K562 (cell line): ENCODE data around the gene VCAN. TPM values are rescaled to one million over a fixed set of nuclear protein-coding genes. Genes with fewer than 3 reads are reported as not detected.

ENCODE experiments used
- ATAC-seq: fragments of 200-7000 bp; cut with Tn5 transposase; 3 replicates; pipeline ENCODE4 v1.9.1; 2020; ENCODE audit warnings: moderate library complexity
- BruUV-seq: library from RNA; stranded (reverse); fragments of 400-500 nt; replicated peaks from 2 replicates; lab custom pipeline; 2021; lab: Mats Ljungman, UMichigan
- CTCF ChIA-PET: fragments of 300-600 bp; formaldehyde crosslinking; extraction: SDS; loops from one replicate; lab custom pipeline; 2021; ENCODE audit warnings: low intra/inter-chr PET ratio; lab: Yijun Ruan, JAX
- POLR2A ChIA-PET: fragments of 300-600, 350-650 bp; sonication (Branson Sonifier 250); formaldehyde crosslinking; extraction: SDS; loops from one replicate; lab custom pipeline; 2021; ENCODE audit warnings: antibody characterized with exemption, inconsistent platforms; lab: Yijun Ruan, JAX
- DNase-seq, 4 experiments: peaks; one replicate each; pipeline versions ENCODE4 v3.0.0 to v3.0.0-alpha.2; 2011 to 2018; ENCODE audit warnings: low spot score in 3 of 4, mixed read lengths in 3 of 4; ENCODE audit errors: extremely low read depth in 1 of 4
- FAIRE-seq: peaks from 2 replicates; lab custom pipeline; 2011; peaks lifted over from hg19 to GRCh38; lab: Jason Lieb, UNC
- H2AFZ ChIP-seq: 2 replicates; pipeline ENCODE4 v1.6.0; 2011; ENCODE audit warnings: low read depth, low read length, control low read depth, inconsistent platforms
- H3K27ac ChIP-seq: fragments of 200-600 bp; 3 replicates; pipeline ENCODE4 v1.8.0; 2011; ENCODE audit warnings: low read depth, mild to moderate bottlenecking, control low read depth, inconsistent platforms, low read length, moderate library complexity, mixed read lengths; ENCODE audit errors: extremely low read depth
- H3K27me3 ChIP-seq, 2 experiments: fragments of 300-600 bp in 1 of 2; 2 replicates in 1 of 2; 3 replicates in 1 of 2; pipeline versions ENCODE4 v1.6.0 to v1.8.0; 2011; ENCODE audit warnings: inconsistent platforms in 2 of 2, low read length in 2 of 2, mild to moderate bottlenecking in 1 of 2, mixed read lengths in 1 of 2, moderate library complexity in 1 of 2; ENCODE audit not compliant: control insufficient read depth in 2 of 2, insufficient read depth in 2 of 2
- H3K36me3 ChIP-seq: fragments of 300-600 bp; 3 replicates; pipeline ENCODE4 v1.8.0; 2011; ENCODE audit warnings: mild to moderate bottlenecking, low read length, inconsistent platforms; ENCODE audit not compliant: control insufficient read depth, insufficient read depth
- H3K4me1 ChIP-seq, 2 experiments: fragments of 200-600 bp in 1 of 2; replicated peaks in 1 of 2; 2 replicates in 1 of 2; 3 replicates in 1 of 2; pipeline versions ENCODE4 v1.5.1 to v1.8.0; 2011; ENCODE audit warnings: inconsistent platforms in 2 of 2, low read length in 2 of 2, mild to moderate bottlenecking in 1 of 2, mixed read lengths in 1 of 2, moderate library complexity in 1 of 2; ENCODE audit not compliant: control insufficient read depth in 2 of 2, insufficient read depth in 2 of 2
- H3K4me2 ChIP-seq: 2 replicates; pipeline ENCODE4 v1.6.1; 2011; ENCODE audit warnings: low read length, control low read depth, inconsistent platforms, mixed read lengths; ENCODE audit not compliant: insufficient read depth
- H3K4me3 ChIP-seq: fragments of 200-600 bp; sonication (generic), shearing (Covaris generic); 2 replicates; pipeline ENCODE4 v1.5.1; 2016; ENCODE audit warnings: control low read depth, inconsistent platforms
- H3K79me2 ChIP-seq: fragments of 200-600 bp; 3 replicates; pipeline ENCODE4 v1.8.0; 2011; ENCODE audit warnings: low read length, inconsistent platforms; ENCODE audit not compliant: control insufficient read depth, insufficient read depth
- H3K9ac ChIP-seq, 2 experiments: 2 replicates each; pipeline versions ENCODE4 v1.6.0 to v1.6.1; 2011; ENCODE audit warnings: low read depth in 2 of 2, low read length in 2 of 2, control low read depth in 1 of 2, inconsistent platforms in 1 of 2, mild to moderate bottlenecking in 1 of 2, mixed read lengths in 1 of 2; ENCODE audit not compliant: insufficient read depth in 1 of 2
- H3K9me1 ChIP-seq: one replicate; pipeline ENCODE4 v1.6.0; 2011; ENCODE audit warnings: inconsistent platforms, mild to moderate bottlenecking, low read length, moderate library complexity; ENCODE audit not compliant: control insufficient read depth, insufficient read depth
- H3K9me3 ChIP-seq: replicated peaks from 2 replicates; pipeline ENCODE4 v1.5.1; 2011; ENCODE audit warnings: low read depth, low read length, inconsistent platforms; ENCODE audit not compliant: control insufficient read depth, insufficient read depth
- H4K20me1 ChIP-seq: replicated peaks from 2 replicates; pipeline ENCODE4 v1.6.1; 2011; ENCODE audit warnings: low read length, inconsistent platforms, mixed read lengths; ENCODE audit not compliant: control insufficient read depth, insufficient read depth
- AFF1 ChIP-seq, 2 experiments: fragments of 450-650 bp; IDR thresholded peaks; 2 replicates each; pipeline ENCODE4 v1.6.1; 2018; ENCODE audit warnings: mild to moderate bottlenecking in 2 of 2, low read depth in 1 of 2; ENCODE audit not compliant: partially characterized antibody in 2 of 2
- CBX2 ChIP-seq: fragments of 200-600 bp; sonication (generic); IDR thresholded peaks from one replicate; pipeline ENCODE4 v1.6.1; 2012; ENCODE audit warnings: mild to moderate bottlenecking, low read length, inconsistent platforms; ENCODE audit not compliant: insufficient read depth, poor library complexity, severe bottlenecking
- CREM ChIP-seq: IDR thresholded peaks from 2 replicates; pipeline ENCODE4 v1.6.1; 2014; ENCODE audit warnings: antibody characterized with exemption, low read depth
- HDAC3 ChIP-seq: fragments of 450-650 bp; IDR thresholded peaks from 2 replicates; pipeline ENCODE4 v1.6.1; 2018; ENCODE audit warnings: borderline replicate concordance, mild to moderate bottlenecking, moderate library complexity; ENCODE audit not compliant: partially characterized antibody
- ILK ChIP-seq: fragments of 450-650 bp; IDR thresholded peaks from 2 replicates; pipeline ENCODE4 v1.6.1; 2016; ENCODE audit warnings: missing genetic modification characterization, low read depth, mild to moderate bottlenecking, missing compliant biosample characterization, moderate library complexity, borderline replicate concordance
- LCOR ChIP-seq: sonication (generic); formaldehyde crosslinking; IDR thresholded peaks from 2 replicates; pipeline ENCODE4 v1.8.0; 2022; ENCODE audit warnings: mild to moderate bottlenecking, missing genetic modification reagents
- NCOA4 ChIP-seq: fragments of 450-650 bp; IDR thresholded peaks from 2 replicates; pipeline ENCODE4 v1.6.1; 2018; ENCODE audit warnings: mild to moderate bottlenecking; ENCODE audit not compliant: partially characterized antibody
- NCOA6 ChIP-seq: fragments of 450-650 bp; IDR thresholded peaks from 2 replicates; pipeline ENCODE4 v1.6.1; 2017; ENCODE audit warnings: mild to moderate bottlenecking
- NR2C2 ChIP-seq, 2 experiments: fragments of 200-800 bp in 1 of 2; sonication (Bioruptor generic) in 1 of 2; sonication (generic) in 1 of 2; formaldehyde crosslinking in 1 of 2; IDR thresholded peaks; 2 replicates each; pipeline versions ENCODE4 v1.6.1 to v1.8.0; 2016 to 2022; ENCODE audit warnings: mild to moderate bottlenecking in 1 of 2, missing compliant biosample characterization in 1 of 2, missing genetic modification characterization in 1 of 2, missing genetic modification reagents in 1 of 2
- PCBP2 ChIP-seq: fragments of 200-400 bp; formaldehyde crosslinking; IDR thresholded peaks from 2 replicates; pipeline ENCODE4 v1.6.1; 2018; ENCODE audit warnings: low read length, low read depth, mild to moderate bottlenecking, moderate library complexity; ENCODE audit not compliant: poor library complexity, severe bottlenecking
- POLR2A ChIP-seq: fragments of 450-650 bp; conservative IDR thresholded peaks from 2 replicates; pipeline ENCODE4 v1.6.1; 2016
- POLR2G ChIP-seq: fragments of 200-400 bp; formaldehyde crosslinking; IDR thresholded peaks from 2 replicates; pipeline ENCODE4 v1.6.1; 2017; ENCODE audit warnings: low read depth, mild to moderate bottlenecking, antibody characterized with exemption, low read length, moderate library complexity
- TEAD1 ChIP-seq, 2 experiments: fragments of 450-650 bp in 1 of 2; sonication (generic) in 1 of 2; formaldehyde crosslinking; IDR thresholded peaks; 2 replicates each; pipeline versions ENCODE4 v1.4.0 to v1.8.0; 2020 to 2022; ENCODE audit warnings: mild to moderate bottlenecking in 2 of 2, missing genetic modification reagents in 1 of 2
- TFAP4 ChIP-seq: sonication (generic); formaldehyde crosslinking; IDR thresholded peaks from 2 replicates; pipeline ENCODE4 v1.8.0; 2022; ENCODE audit warnings: missing genetic modification reagents, mild to moderate bottlenecking, moderate library complexity, borderline replicate concordance
- XRCC3 ChIP-seq: fragments of 450-650 bp; IDR thresholded peaks from 2 replicates; pipeline ENCODE4 v1.6.1; 2017; ENCODE audit warnings: mild to moderate bottlenecking, moderate library complexity
- WGBS: fragments of 100-300 bp; shearing (Covaris generic); methylation state at CpG from one replicate; pipeline ENCODE4 v1.1.6; 2016; ENCODE audit warnings: low coverage, mixed read lengths; ENCODE audit not compliant: insufficient coverage; ENCODE audit errors: missing lambda C conversion rate; 5-methylcytosine and 5-hydroxymethylcytosine counted together
- in situ Hi-C: fragments of 300-500 bp; cut with MboI; formaldehyde crosslinking; loops from 4 replicates; pipeline ENCODE4 v1.15.0; 2018; ENCODE audit warnings: inconsistent platforms, mixed read lengths
- intact Hi-C: fragments of 100-400 bp; cut with micrococcal nuclease; formaldehyde crosslinking; loops from 2 replicates; pipeline ENCODE4 v1.14.2; 2022
- polyA plus RNA-seq, 8 experiments: library from polyadenylated mRNA; depleted of rRNA in 4 of 8; stranded (reverse) in 5 of 8; unstranded in 3 of 8; fragments of >200 nt; fragmentation: Nextera tagmentation in 2 of 8; fragmentation: Illumina TruSeq in 1 of 8; extraction: Ambion mirVana in 2 of 8; extraction: Trizol in 1 of 8; gene quantifications; 2 replicates each; pipeline versions ENCODE4 v1.2.1 to v1.2.3, GENCODE V29; 2011 to 2014; ENCODE audit warnings: inconsistent platforms in 1 of 8, missing spikeins in 1 of 8
- total RNA-seq, 7 experiments: library from RNA; depleted of rRNA in 6 of 7; stranded (reverse); fragments of >200 nt in 6 of 7; fragmentation: Illumina TruSeq in 2 of 7; extraction: Trizol in 2 of 7; gene quantifications; 2 replicates each; pipeline versions ENCODE4 v1.2.1 to v1.2.3, GENCODE V29; 2011 to 2021; ENCODE audit warnings: low replicate concordance in 1 of 7
- TF ChIP-seq, protein P1 (sequence below): sonication (generic); formaldehyde crosslinking; IDR thresholded peaks from 2 replicates; pipeline ENCODE4 v1.8.1; 2023; ENCODE audit warnings: mild to moderate bottlenecking, missing genetic modification reagents

The VCAN gene
- total and polyA plus RNA-seq, 9 of the 15 experiments (the other 6 are each of a cell fraction or from before 2014, with no cell fraction given), result 0.01 to 0.33 (median 0.05) TPM

DNA sequence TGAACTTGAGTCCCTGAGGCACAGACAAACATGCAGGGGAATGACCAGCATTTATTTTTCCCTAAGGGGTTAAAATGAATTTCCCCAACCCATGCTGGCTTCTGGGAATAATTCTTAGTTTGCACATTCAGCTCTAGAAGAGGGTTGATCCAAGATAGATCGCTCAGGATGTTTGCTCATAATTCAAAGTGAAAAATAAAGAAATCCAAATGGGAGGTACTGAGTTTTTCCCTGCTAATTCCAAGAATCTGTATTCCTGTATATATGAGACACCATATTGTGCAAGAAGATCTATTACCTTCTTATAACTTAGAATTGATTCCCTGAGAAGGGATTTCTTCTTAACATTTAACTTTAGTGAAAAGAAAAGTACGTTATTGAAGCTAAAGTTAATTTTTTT lies 96.2 kb downstream of the VCAN start:
- ATAC-seq, result no peak
- Histone ChIP-seq H3K4me2 (no peak overlapping the region), H3K36me3 (no peaks in the 10 kb centered on the region), H3K27me3 (no peaks in the 10 kb centered on the region; a peak in 1 of 5 replicates), H3K27ac (no peak overlapping the region), H4K20me1 (no peaks in the 10 kb centered on the region), H3K9me3 (no peaks in the 10 kb centered on the region), H3K4me1 (no peaks in the 10 kb centered on the region), H3K9ac (no peak overlapping the region), H3K4me3 (no peak overlapping the region), H2AFZ (no peak overlapping the region), H3K9me1 (no peaks in the 10 kb centered on the region), H3K79me2 (no peaks in the 10 kb centered on the region)
- CTCF ChIA-PET, result no interaction called here
- no peak for FAIRE-seq
- POLR2A ChIA-PET, result interaction anchor here (0.6 to 0.9 kb wide), 2 partner anchors 20 to 94 kb away, joined by 3 to 5 read pairs; no protein-coding TSS in a partner anchor
- 0% methylated on average over 2 of the region's 2 CpGs for whole genome bisulfite sequencing
- no peak for DNase-seq
- in situ Hi-C loops (no loop called here), intact Hi-C loops (no loop called here)
- BruUV-seq, result no TSS peak
- TF ChIP-seq POLR2A (no peak), XRCC3 (no peak), LCOR (no peak), POLR2G (no peak), CBX2 (no peak), TEAD1 (CRISPR knock-in tag; IDR thresholded peaks at IDR 0.05) (no peak), CREM (no peak), TFAP4 (CRISPR knock-in tag) (no peak), NR2C2 (CRISPR knock-in tag; IDR thresholded peaks at IDR 0.05) (no peak), NR2C2 (tag; IDR thresholded peaks at IDR 0.05) (no peak), NCOA4 (no peak), PCBP2 (no peak), NCOA6 (no peak), HDAC3 (no peak), ILK (tag) (no peak), AFF1 (IDR thresholded peaks at IDR 0.05; ENCODE audit: low read depth in 1 of 2, partially characterized antibody in 2 of 2) (no peak)
- TF ChIP-seq, protein P1, sequence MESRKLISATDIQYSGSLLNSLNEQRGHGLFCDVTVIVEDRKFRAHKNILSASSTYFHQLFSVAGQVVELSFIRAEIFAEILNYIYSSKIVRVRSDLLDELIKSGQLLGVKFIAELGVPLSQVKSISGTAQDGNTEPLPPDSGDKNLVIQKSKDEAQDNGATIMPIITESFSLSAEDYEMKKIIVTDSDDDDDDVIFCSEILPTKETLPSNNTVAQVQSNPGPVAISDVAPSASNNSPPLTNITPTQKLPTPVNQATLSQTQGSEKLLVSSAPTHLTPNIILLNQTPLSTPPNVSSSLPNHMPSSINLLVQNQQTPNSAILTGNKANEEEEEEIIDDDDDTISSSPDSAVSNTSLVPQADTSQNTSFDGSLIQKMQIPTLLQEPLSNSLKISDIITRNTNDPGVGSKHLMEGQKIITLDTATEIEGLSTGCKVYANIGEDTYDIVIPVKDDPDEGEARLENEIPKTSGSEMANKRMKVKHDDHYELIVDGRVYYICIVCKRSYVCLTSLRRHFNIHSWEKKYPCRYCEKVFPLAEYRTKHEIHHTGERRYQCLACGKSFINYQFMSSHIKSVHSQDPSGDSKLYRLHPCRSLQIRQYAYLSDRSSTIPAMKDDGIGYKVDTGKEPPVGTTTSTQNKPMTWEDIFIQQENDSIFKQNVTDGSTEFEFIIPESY (CRISPR knock-in tag), result no peak
